T-helper 17 cell (primary cell): ENCODE data around the gene HERPUD1. TPM values are rescaled to one million over a fixed set of nuclear protein-coding genes. Genes with fewer than 3 reads are reported as not detected.
A peak's percentile ranks its signal among the peaks of the same experiment; 100 is the strongest.
"Not testable (repeated sequence)": the region's sequence is repeated elsewhere in the genome, so short reads cannot be mapped to it uniquely, and the experiment has no call there.

Source experiments
- ATAC-seq: fragments of 150-1000 bp; cut with Tn5 transposase; 2 replicates; pipeline ENCODE4 v1.10.0; 2021; ENCODE audit warnings: mild to moderate bottlenecking, moderate library complexity
- DNase-seq, 3 donors: peaks; one replicate each; pipeline versions ENCODE4 v3.0.0 to v3.0.0-alpha.2; 2020 to 2021
- H3K9me3 ChIP-seq: one replicate; pipeline ENCODE4 v1.7.0; 2013; ENCODE audit warnings: low read length, mild to moderate bottlenecking; ENCODE audit not compliant: control insufficient read depth, poor library complexity, severe bottlenecking
- H3K27ac Mint-ChIP-seq: one replicate; pipeline ENCODE4 v1.8.0; 2022; ENCODE audit warnings: mild to moderate bottlenecking, moderate library complexity, mixed read lengths
- H3K27me3 Mint-ChIP-seq: one replicate; pipeline ENCODE4 v1.8.0; 2022; ENCODE audit warnings: mixed read lengths
- H3K36me3 Mint-ChIP-seq: one replicate; pipeline ENCODE4 v1.8.0; 2022; ENCODE audit warnings: low read depth, mixed read lengths
- H3K4me1 Mint-ChIP-seq: one replicate; pipeline ENCODE4 v1.8.0; 2022; ENCODE audit warnings: mild to moderate bottlenecking, mixed read lengths
- H3K4me3 Mint-ChIP-seq: one replicate; pipeline ENCODE4 v1.8.0; 2022; ENCODE audit warnings: mild to moderate bottlenecking, moderate library complexity, mixed read lengths
- total RNA-seq, 4 donors: library from RNA in 2 of 4; stranded (reverse) in 2 of 4; gene quantifications; one replicate each; pipeline ENCODE4 v1.2.3 and lab custom pipeline; 2022 to 2026

HERPUD1 gene
- total RNA-seq, 2 donors from 2014 or later, result 225 to 255 TPM

- no peak overlapping the region for H3K4me3 Mint-ChIP-seq
- no peaks in the 10 kb centered on the region for H3K27me3 Mint-ChIP-seq
- H3K9me3 ChIP-seq, result no peaks in the 10 kb centered on the region
- ATAC-seq, result no peak
- peak overlapping the region; percentile 93 for H3K27ac Mint-ChIP-seq
- no peaks in the 10 kb centered on the region for H3K36me3 Mint-ChIP-seq
- DNase-seq, result no peak
- peaks cover 42% of the 10 kb centered on the region for H3K4me1 Mint-ChIP-seq
Measured at GRCh38 chr16:56975714-56976113, 43.8 kb downstream of the HERPUD1 start.

- peaks cover 3% of the 10 kb centered on the region for H3K36me3 Mint-ChIP-seq
- no peaks in the 10 kb centered on the region for H3K9me3 ChIP-seq
- ATAC-seq (no peak), DNase-seq (no peak)
- H3K4me3 Mint-ChIP-seq, result no peak overlapping the region
- H3K27me3 Mint-ChIP-seq, result no peaks in the 10 kb centered on the region
- no peak overlapping the region for H3K27ac Mint-ChIP-seq
- H3K4me1 Mint-ChIP-seq, result peaks cover 47% of the 10 kb centered on the region
Measured at GRCh38 chr16:56977216-56977615, 45.3 kb downstream of the HERPUD1 start.

GRCh38 chr16:56977823-56978430 lies 46.0 kb downstream of the HERPUD1 start:
- Mint-ChIP-seq H3K27me3 (no peaks in the 10 kb centered on the region), H3K4me3 (no peak overlapping the region), H3K4me1 (peaks cover 53% of the 10 kb centered on the region), H3K27ac (peak overlapping the region; percentile 51), H3K36me3 (peaks cover 3% of the 10 kb centered on the region)
- ATAC-seq (no peak), DNase-seq (no peak)
- no peaks in the 10 kb centered on the region for H3K9me3 ChIP-seq

- Mint-ChIP-seq H3K4me1 (peaks cover 52% of the 10 kb centered on the region), H3K4me3 (no peak overlapping the region), H3K36me3 (peaks cover 6% of the 10 kb centered on the region), H3K27ac (peak overlapping the region; percentile 51), H3K27me3 (no peaks in the 10 kb centered on the region)
- no peaks in the 10 kb centered on the region for H3K9me3 ChIP-seq
- ATAC-seq, result no peak
- DNase-seq, result no peak
Measured at GRCh38 chr16:56980201-56980535, 48.2 kb downstream of the HERPUD1 start.

DNA sequence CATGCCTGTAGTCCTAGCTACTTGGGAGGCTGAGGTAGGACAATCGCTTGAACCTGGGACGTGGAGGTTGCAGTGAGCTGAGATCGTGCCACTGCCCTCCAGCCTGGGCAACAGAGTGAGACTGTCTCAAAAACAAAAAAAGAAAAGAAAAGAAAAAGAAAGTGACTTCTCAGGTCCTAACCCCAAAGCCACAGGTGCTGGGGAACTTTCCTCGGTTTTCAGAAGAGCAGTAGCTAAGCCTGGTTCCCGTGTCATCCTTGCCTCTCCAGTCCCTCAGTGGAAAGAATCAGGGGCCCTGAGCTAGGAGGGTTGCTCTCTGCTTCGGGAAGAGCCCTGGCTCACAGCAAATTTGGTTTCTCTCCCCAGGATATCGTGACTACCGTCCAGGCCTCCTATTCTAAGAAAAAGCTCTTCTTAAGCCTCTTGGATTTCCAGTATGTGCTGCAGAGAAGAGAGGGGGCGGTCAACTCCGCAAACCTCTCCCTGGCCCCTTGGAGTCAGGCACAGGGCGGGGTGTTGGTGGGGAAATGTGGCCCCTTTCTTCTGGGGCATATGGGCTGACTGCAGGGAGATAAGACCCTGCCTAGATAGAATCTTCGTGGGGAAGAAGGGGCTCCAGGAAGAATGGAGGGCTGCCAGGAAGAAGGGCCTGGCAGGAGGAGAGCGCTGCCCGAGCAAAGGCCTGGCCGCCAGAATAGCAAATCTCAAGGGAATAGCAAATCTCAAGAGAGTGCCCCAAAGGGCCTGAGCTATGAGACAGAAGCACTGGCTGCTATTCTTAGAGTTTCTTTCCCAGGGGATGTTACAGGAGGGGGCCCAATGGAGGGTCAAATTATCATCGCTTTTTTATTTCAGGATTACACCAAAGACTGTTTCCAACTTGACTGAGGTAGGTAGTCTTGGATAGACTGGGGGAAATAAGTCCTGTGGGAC lies 49.1 kb downstream of the HERPUD1 start:
- no peak for DNase-seq
- H3K9me3 ChIP-seq, result no peaks in the 10 kb centered on the region
- Mint-ChIP-seq H3K27ac (peak overlapping the region; percentile 51), H3K4me1 (peaks cover 51% of the 10 kb centered on the region), H3K27me3 (no peaks in the 10 kb centered on the region), H3K4me3 (no peak overlapping the region), H3K36me3 (peaks cover 6% of the 10 kb centered on the region)
- no peak for ATAC-seq

GRCh38 chr16:56981729-56982271 lies 49.9 kb downstream of the HERPUD1 start:
- Mint-ChIP-seq H3K4me1 (peaks cover 49% of the 10 kb centered on the region), H3K36me3 (peaks cover 6% of the 10 kb centered on the region), H3K27ac (peak overlapping the region; percentile 61), H3K27me3 (no peaks in the 10 kb centered on the region), H3K4me3 (no peak overlapping the region)
- no peak for ATAC-seq
- H3K9me3 ChIP-seq, result no peaks in the 10 kb centered on the region
- DNase-seq, result no peak

DNA sequence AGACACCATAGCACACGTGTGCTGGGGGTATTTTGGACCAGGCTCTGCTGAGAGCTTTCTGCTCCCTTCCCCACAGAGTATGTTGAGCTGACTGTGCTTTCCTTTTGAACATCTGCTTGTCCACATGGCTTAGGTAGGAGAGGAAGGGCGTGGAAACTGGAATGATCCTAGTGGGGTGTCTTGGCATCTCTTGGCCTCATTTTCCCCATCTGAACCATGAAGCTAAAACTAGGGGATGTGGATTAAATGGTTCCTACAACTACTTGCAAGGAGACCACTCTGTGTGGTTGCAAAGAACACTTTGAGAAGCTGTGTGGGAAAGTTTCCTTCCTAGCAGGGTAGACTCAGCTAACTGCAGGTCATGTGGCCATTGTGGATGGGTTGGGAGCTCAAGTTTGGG lies 50.8 kb downstream of the HERPUD1 start:
- H3K36me3 Mint-ChIP-seq, result peaks cover 6% of the 10 kb centered on the region
- peaks cover 49% of the 10 kb centered on the region for H3K4me1 Mint-ChIP-seq
- H3K4me3 Mint-ChIP-seq, result no peak overlapping the region
- no peak for ATAC-seq
- H3K9me3 ChIP-seq, result no peaks in the 10 kb centered on the region
- peak overlapping the region; percentile 61 for H3K27ac Mint-ChIP-seq
- DNase-seq, result no peak
- H3K27me3 Mint-ChIP-seq, result no peaks in the 10 kb centered on the region

- H3K4me1 Mint-ChIP-seq, result peaks cover 55% of the 10 kb centered on the region
- H3K27me3 Mint-ChIP-seq, result no peaks in the 10 kb centered on the region
- no peak for DNase-seq
- H3K27ac Mint-ChIP-seq, result peak overlapping the region; percentile 21
- peaks cover 6% of the 10 kb centered on the region for H3K36me3 Mint-ChIP-seq
- no peak overlapping the region for H3K4me3 Mint-ChIP-seq
- no peak for ATAC-seq
- no peaks in the 10 kb centered on the region for H3K9me3 ChIP-seq
Measured at GRCh38 chr16:56983211-56983751, 51.3 kb downstream of the HERPUD1 start.

DNA sequence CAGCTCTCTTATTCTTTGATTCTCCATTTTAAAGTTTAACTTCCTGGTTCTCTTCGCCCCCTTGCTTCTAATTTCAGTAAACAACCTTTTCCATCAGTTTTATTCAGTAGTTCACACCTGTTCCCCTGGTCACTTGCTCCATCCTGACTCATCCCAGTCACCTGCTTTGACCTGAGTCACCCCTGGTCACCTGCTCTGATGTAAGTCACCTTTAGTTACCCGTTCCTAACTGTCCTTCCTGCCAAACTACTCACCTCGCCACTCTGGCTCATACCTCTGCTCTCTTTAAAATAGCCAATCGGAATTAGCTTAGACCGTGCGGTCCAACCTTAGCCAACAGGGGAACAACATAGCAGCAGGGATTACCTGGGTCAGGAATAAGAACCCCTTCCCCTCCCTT lies 52.7 kb downstream of the HERPUD1 start:
- Mint-ChIP-seq H3K36me3 (peaks cover 6% of the 10 kb centered on the region), H3K27ac (peak overlapping the region; percentile 98), H3K27me3 (no peaks in the 10 kb centered on the region), H3K4me3 (peak overlapping the region; percentile 31), H3K4me1 (peaks cover 60% of the 10 kb centered on the region)
- no peak for DNase-seq
- no peaks in the 10 kb centered on the region for H3K9me3 ChIP-seq
- ATAC-seq, result no peak

GRCh38 chr16:56985288-56985961 lies 53.5 kb downstream of the HERPUD1 start:
- peak overlapping the region; percentile 98 for H3K27ac Mint-ChIP-seq
- ATAC-seq (no peak), DNase-seq (no peak)
- H3K4me1 Mint-ChIP-seq, result peaks cover 59% of the 10 kb centered on the region
- H3K4me3 Mint-ChIP-seq, result no peak overlapping the region
- H3K27me3 Mint-ChIP-seq, result no peaks in the 10 kb centered on the region
- H3K9me3 ChIP-seq, result no peaks in the 10 kb centered on the region
- peaks cover 6% of the 10 kb centered on the region for H3K36me3 Mint-ChIP-seq

DNA sequence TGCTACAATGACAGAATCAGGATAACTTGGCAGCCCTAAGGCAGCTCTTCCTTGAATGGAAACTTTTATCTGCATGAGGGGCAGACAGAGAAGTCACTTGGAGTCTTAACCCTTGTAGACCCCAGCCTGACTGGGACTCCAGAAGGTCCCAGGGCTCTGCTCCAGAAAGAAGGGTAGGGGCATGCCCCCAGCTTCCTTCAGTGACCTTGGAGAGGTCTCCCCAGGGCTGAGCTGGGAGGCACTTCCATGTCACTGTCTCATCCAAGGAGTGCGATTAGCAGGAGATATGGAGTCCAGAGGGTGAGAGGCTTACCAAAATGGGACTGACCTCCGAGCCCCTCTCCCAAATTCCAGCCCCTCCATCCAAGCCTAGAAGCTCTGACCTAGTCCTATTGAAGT lies 54.0 kb downstream of the HERPUD1 start:
- ATAC-seq (no peak), DNase-seq (no peak)
- Mint-ChIP-seq H3K27me3 (no peaks in the 10 kb centered on the region), H3K4me1 (peaks cover 59% of the 10 kb centered on the region), H3K27ac (peak overlapping the region; percentile 98), H3K4me3 (no peak overlapping the region), H3K36me3 (peaks cover 6% of the 10 kb centered on the region)
- no peaks in the 10 kb centered on the region for H3K9me3 ChIP-seq

DNA sequence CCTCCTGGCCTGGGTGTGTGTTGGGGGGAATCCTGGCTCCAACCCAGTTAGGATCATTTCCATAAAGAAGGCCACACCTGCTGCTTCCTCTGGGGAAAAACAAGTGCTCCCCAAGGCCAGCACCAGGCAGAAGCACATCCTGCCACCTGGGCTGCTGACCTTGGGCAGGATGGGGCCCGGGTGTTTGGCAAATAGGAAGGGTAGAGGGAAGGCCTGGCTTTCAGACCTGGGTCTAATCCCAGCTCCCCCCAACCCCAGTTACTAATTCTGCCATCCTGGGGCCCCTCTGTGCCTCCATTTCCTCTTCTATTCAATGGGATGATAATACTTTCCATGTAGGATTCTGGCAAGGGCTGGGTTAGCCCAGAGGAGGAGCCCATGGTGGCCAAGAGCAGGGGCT lies 54.4 kb downstream of the HERPUD1 start:
- ATAC-seq, result no peak
- peak overlapping the region; percentile 98 for H3K27ac Mint-ChIP-seq
- H3K9me3 ChIP-seq, result no peaks in the 10 kb centered on the region
- peak overlapping the region; percentile 96 for H3K4me3 Mint-ChIP-seq
- no peaks in the 10 kb centered on the region for H3K27me3 Mint-ChIP-seq
- peaks cover 6% of the 10 kb centered on the region for H3K36me3 Mint-ChIP-seq
- no peak for DNase-seq
- H3K4me1 Mint-ChIP-seq, result peaks cover 57% of the 10 kb centered on the region

GRCh38 chr16:56986908-56987307 lies 55.0 kb downstream of the HERPUD1 start:
- H3K9me3 ChIP-seq, H3K36me3 Mint-ChIP-seq, DNase-seq, ATAC-seq, H3K27me3 Mint-ChIP-seq: not testable (repeated sequence)
- Mint-ChIP-seq H3K27ac (peak overlapping the region; percentile 98), H3K4me1 (peaks cover 56% of the 10 kb centered on the region), H3K4me3 (peak overlapping the region; percentile 96)
